Hepatocyte (in vitro differentiated cells): Measurements from ENCODE around the gene AMIGO2. TPM values are rescaled to one million over a fixed set of nuclear protein-coding genes. Genes with fewer than 3 reads are reported as not detected.
"Not testable (repeated sequence)": the region's sequence is repeated elsewhere in the genome, so short reads cannot be mapped to it uniquely, and the experiment has no call there.

Experiments
- DNase-seq: peaks from one replicate; pipeline ENCODE4 v3.0.0-alpha.2; 2016; ENCODE audit warnings: low spot score
- H2AFZ ChIP-seq: fragments of 200-600 bp; sonication (generic); 2 replicates; pipeline ENCODE4 v1.6.0; 2016; ENCODE audit warnings: antibody characterized with exemption, mild to moderate bottlenecking
- H3K27ac ChIP-seq: fragments of 200-600 bp; sonication (generic); 2 replicates; pipeline ENCODE4 v1.5.1; 2016; ENCODE audit warnings: mild to moderate bottlenecking
- H3K27me3 ChIP-seq: fragments of 200-600 bp; sonication (generic); 2 replicates; pipeline ENCODE4 v1.6.1; 2016
- H3K36me3 ChIP-seq: fragments of 200-600 bp; sonication (generic); replicated peaks from 2 replicates; pipeline ENCODE4 v1.5.1; 2016; ENCODE audit warnings: low read depth; ENCODE audit not compliant: insufficient read depth
- H3K4me1 ChIP-seq: fragments of 200-600 bp; sonication (generic); 2 replicates; pipeline ENCODE4 v1.5.1; 2016; ENCODE audit warnings: mild to moderate bottlenecking, moderate library complexity; ENCODE audit not compliant: insufficient read depth
- H3K4me2 ChIP-seq: fragments of 200-600 bp; sonication (generic); 2 replicates; pipeline ENCODE4 v1.6.0; 2016
- H3K4me3 ChIP-seq: fragments of 200-600 bp; sonication (generic); 2 replicates; pipeline ENCODE4 v1.5.1; 2016; ENCODE audit warnings: mild to moderate bottlenecking
- H3K79me2 ChIP-seq: fragments of 200-600 bp; sonication (generic); 2 replicates; pipeline ENCODE4 v1.6.0; 2017; ENCODE audit warnings: mild to moderate bottlenecking
- H3K9me2 ChIP-seq: fragments of 200-600 bp; sonication (generic); replicated peaks from 2 replicates; pipeline ENCODE4 v1.6.0; 2017; ENCODE audit warnings: mild to moderate bottlenecking; ENCODE audit not compliant: insufficient read depth
- H3K9me3 ChIP-seq: fragments of 200-600 bp; sonication (generic); 2 replicates; pipeline ENCODE4 v1.5.1; 2016; ENCODE audit warnings: low read depth, mild to moderate bottlenecking
- H4K20me1 ChIP-seq: fragments of 200-600 bp; sonication (generic); 2 replicates; pipeline ENCODE4 v1.6.0; 2016; ENCODE audit warnings: mild to moderate bottlenecking; ENCODE audit not compliant: insufficient read depth, poor library complexity, severe bottlenecking
- CTCF ChIP-seq: fragments of 200-600 bp; sonication (generic); IDR thresholded peaks from 2 replicates; pipeline ENCODE4 v1.5.1; 2016; ENCODE audit warnings: antibody characterized with exemption, mild to moderate bottlenecking; ENCODE audit not compliant: poor library complexity
- EZH2 ChIP-seq: fragments of 200-600 bp; sonication (generic); IDR thresholded peaks from 2 replicates; pipeline ENCODE4 v1.6.1; 2016; ENCODE audit warnings: antibody characterized with exemption, mild to moderate bottlenecking, borderline replicate concordance
- EZH2phosphoT487 ChIP-seq: fragments of 200-600 bp; sonication (generic); IDR thresholded peaks from one replicate; pipeline ENCODE4 v1.6.1; 2018; ENCODE audit warnings: antibody characterized with exemption, mild to moderate bottlenecking, low read depth, moderate library complexity; ENCODE audit not compliant: unreplicated experiment, severe bottlenecking
- WGBS: methylation state at CpG from one replicate; pipeline ENCODE4 v1.1.6; 2016; ENCODE audit warnings: low lambda C conversion rate; ENCODE audit errors: missing lambda C conversion rate; 5-methylcytosine and 5-hydroxymethylcytosine counted together
- polyA plus RNA-seq: library from polyadenylated mRNA; unstranded; fragments of >200 nt; fragmentation: Nextera tagmentation; extraction: Ambion mirVana; gene quantifications from 2 replicates; pipeline ENCODE4 v1.2.1, GENCODE V29; 2016
- total RNA-seq: library from RNA; depleted of rRNA; stranded (reverse); fragments of >200 nt; gene quantifications from 2 replicates; pipeline ENCODE4 v1.2.3, GENCODE V29; 2014

Gene AMIGO2
- total and polyA plus RNA-seq, 2 experiments from 2014 or later, result 57.8 to 65.6 TPM

- Histone ChIP-seq H3K27ac (no peak overlapping the region), H3K27me3 (no peaks in the 10 kb centered on the region), H4K20me1 (no peaks in the 10 kb centered on the region), H3K9me3 (no peaks in the 10 kb centered on the region), H2AFZ (no peak overlapping the region), H3K4me2 (no peak overlapping the region), H3K79me2 (no peaks in the 10 kb centered on the region), H3K4me1 (peaks cover 13% of the 10 kb centered on the region), H3K4me3 (no peak overlapping the region), H3K36me3 (no peaks in the 10 kb centered on the region), H3K9me2 (no peaks in the 10 kb centered on the region)
- TF ChIP-seq EZH2phosphoT487 (no peak), CTCF (no peak), EZH2 (no peak)
- 39% methylated on average over 5 of the region's 5 CpGs for WGBS
- no peak for DNase-seq
Measured at GRCh38 chr12:47067771-47068431, 11.9 kb downstream of the AMIGO2 start.

DNA sequence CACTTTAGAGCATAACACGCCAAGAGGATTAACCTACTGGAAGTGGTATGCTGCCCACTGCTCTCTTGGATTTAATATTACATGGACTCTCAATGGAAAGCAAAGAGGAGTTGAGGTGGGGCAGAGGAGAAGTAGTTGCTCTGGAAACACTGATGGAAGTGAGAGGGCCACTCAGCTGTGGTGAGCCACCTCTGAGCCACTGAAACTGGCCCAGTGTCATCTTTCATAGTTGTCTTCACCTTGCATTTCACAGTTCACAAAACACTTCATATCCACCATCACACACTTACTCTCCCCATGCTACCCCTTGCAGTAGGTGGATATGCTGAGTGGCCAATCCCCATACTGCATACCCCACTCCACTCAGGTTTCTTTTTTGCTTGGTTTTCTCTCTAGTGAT, 12.6 kb downstream of the AMIGO2 start:
- 97% methylated on average over 1 of the region's 1 CpG for WGBS
- H3K4me1 ChIP-seq, result peaks cover 13% of the 10 kb centered on the region
- H3K79me2 ChIP-seq, result no peaks in the 10 kb centered on the region
- DNase-seq, result no peak
- H3K9me2 ChIP-seq, result no peaks in the 10 kb centered on the region
- H3K36me3 ChIP-seq, result no peaks in the 10 kb centered on the region
- H3K4me3 ChIP-seq, result no peak overlapping the region
- no peak overlapping the region for H3K27ac ChIP-seq
- no peaks in the 10 kb centered on the region for H3K27me3 ChIP-seq
- no peaks in the 10 kb centered on the region for H4K20me1 ChIP-seq
- TF ChIP-seq EZH2 (no peak), EZH2phosphoT487 (no peak)
- no peak overlapping the region for H3K4me2 ChIP-seq
- no peak overlapping the region for H2AFZ ChIP-seq
- no peaks in the 10 kb centered on the region for H3K9me3 ChIP-seq

DNA sequence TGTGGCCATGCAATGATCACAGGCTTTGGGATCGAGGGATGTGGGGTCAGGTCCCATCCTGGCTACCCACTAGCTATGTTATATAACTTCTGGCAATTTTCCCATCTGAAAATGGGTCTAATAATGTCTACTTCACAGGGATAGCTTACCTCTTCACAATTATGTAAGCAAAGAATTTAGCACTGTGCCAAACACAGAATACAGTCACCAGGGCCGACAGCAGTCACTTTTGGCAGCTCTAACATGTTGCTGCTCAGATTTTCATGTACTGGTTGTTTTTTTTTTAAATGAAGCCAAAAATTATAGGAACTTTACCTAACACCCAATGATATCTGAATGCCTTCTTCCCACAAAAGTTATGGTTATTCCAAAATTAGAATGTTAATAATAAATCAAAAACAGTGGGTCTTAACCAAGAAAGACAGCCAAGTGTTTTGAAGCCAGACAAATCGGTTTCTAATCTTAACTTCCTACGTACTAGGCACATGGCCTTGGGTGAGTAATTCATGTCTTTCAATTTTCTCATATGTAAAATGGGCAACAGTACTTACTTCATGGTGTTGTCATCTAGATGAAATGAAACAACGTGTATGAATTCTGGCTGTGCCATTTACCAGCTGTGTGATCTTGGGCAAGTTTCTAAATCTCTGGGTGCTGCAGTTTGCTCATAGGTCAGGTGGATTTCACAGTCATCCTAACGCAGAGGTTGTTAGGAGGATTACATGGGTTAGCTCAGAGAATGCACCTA, 13.3 kb downstream of the AMIGO2 start:
- 87% methylated on average over 6 of the region's 6 CpGs for WGBS
- Histone ChIP-seq H3K36me3 (no peaks in the 10 kb centered on the region), H3K9me3 (no peaks in the 10 kb centered on the region), H4K20me1 (no peaks in the 10 kb centered on the region), H3K4me1 (peaks cover 13% of the 10 kb centered on the region), H2AFZ (no peak overlapping the region), H3K9me2 (no peaks in the 10 kb centered on the region), H3K27ac (no peak overlapping the region), H3K79me2 (no peaks in the 10 kb centered on the region), H3K27me3 (no peaks in the 10 kb centered on the region), H3K4me3 (no peak overlapping the region), H3K4me2 (no peak overlapping the region)
- no peak for DNase-seq
- TF ChIP-seq EZH2 (no peak), CTCF (no peak), EZH2phosphoT487 (no peak)

DNA sequence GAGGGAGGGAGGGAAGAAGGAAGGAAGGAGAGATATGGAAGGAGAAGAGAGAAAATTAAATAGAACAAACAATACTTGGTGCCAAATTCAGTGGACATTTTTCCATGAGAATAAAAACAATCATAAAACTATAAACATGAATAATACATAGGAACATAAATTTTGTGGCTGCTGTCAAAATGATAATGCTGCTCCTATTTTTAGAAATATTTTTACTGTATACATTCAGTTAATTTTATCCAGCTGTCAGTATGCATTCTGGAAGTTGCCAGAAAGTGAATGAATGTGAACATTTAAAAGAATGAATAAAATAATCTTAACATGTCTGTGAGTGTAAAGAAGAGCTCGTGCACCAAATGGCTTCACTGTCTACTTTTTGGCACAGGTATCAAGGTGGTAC, 14.2 kb downstream of the AMIGO2 start:
- WGBS, result 82% methylated on average over 1 of the region's 1 CpG
- no peak for TF ChIP-seq EZH2
- no peak for TF ChIP-seq CTCF
- no peak for TF ChIP-seq EZH2phosphoT487
- no peak overlapping the region for H2AFZ ChIP-seq
- DNase-seq, result no peak
- H3K27ac ChIP-seq, result no peak overlapping the region
- no peak overlapping the region for H3K4me2 ChIP-seq
- peaks cover 13% of the 10 kb centered on the region for H3K4me1 ChIP-seq
- H3K4me3 ChIP-seq, result no peak overlapping the region
- H3K9me3 ChIP-seq, result no peaks in the 10 kb centered on the region
- H3K36me3 ChIP-seq, result no peaks in the 10 kb centered on the region
- no peaks in the 10 kb centered on the region for H4K20me1 ChIP-seq
- H3K79me2 ChIP-seq, result no peaks in the 10 kb centered on the region
- H3K9me2 ChIP-seq, result no peaks in the 10 kb centered on the region
- H3K27me3 ChIP-seq, result no peaks in the 10 kb centered on the region

- H3K36me3 ChIP-seq, H3K4me3 ChIP-seq, H3K9me2 ChIP-seq, H3K27ac ChIP-seq, DNase-seq, H4K20me1 ChIP-seq, H3K4me1 ChIP-seq, H2AFZ ChIP-seq, H3K27me3 ChIP-seq, H3K4me2 ChIP-seq, H3K79me2 ChIP-seq, H3K9me3 ChIP-seq: not testable (repeated sequence)
- WGBS, result 83% methylated on average over 2 of the region's 2 CpGs
Measured at GRCh38 chr12:47058640-47059039, 21.1 kb downstream of the AMIGO2 start.

- H3K27ac ChIP-seq, H3K4me2 ChIP-seq: not testable (repeated sequence)
Measured at GRCh38 chr12:47056944-47057343, 22.8 kb downstream of the AMIGO2 start.

More at GRCh38 chr12:47056944-47057343, 22.8 kb downstream of the AMIGO2 start:
- H3K4me1 ChIP-seq, H2AFZ ChIP-seq, H4K20me1 ChIP-seq, DNase-seq, H3K4me3 ChIP-seq, H3K9me3 ChIP-seq, H3K9me2 ChIP-seq, H3K36me3 ChIP-seq, H3K27me3 ChIP-seq, H3K79me2 ChIP-seq: not testable (repeated sequence)
- 95% methylated on average over 12 of the region's 12 CpGs for WGBS
